ENCODE data around the gene DPP10.

GRCh38 chr2:115443539-115444185 lies 1001.2 kb downstream of the DPP10 start:
- no peak for TF ChIP-seq CTCF (IDR thresholded peaks at IDR 0.05; ENCODE audit: low read length)
- TF ChIP-seq EZH2 (IDR thresholded peaks at IDR 0.05; ENCODE audit: borderline replicate concordance, low read length): no peak

Data from OCI-LY1 (cell line).